Measurements from ENCODE around the gene NOXA1.

DNA sequence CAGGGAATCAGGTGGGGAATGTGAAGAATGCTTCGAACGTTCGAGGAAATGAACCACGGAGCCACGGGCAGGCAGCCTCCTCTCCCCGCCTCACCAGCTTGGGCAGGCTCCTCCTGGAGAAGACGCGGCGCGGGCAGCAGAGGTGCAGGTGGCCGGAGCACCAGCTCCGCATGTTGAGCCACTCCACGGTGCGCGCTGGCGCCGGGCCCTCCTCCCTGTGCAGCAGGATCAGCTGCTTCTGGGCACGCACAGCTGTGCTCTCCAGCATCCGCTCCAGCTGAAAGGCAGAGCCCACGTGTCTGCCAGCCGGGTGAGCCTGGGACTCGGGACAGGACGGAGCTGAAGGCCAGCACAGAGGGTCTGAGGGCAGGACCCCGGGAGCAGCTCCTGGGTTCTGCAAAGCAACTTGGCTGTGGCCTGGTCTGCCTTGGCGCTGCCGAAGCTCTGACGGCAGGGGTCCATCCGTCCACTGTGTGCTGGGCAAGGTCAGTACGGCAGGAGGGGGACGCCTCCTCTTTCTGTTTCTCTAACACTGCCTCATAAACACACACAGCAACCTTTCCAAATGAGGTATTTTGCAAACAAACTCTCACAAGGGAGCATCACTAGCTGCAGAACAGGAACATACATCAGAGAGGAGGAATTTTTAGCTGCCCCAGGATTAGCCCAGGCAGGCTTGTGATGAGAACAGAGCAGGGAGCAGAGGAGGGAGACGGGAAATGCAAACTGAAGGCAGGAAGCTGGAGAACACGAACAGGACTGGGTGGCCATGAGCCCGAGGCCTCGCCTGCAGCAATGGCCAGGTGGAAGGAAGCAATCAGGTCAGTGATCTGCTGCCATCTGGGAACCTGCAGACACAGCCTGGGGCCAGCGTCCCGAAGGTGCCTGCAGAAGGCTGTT is 56.0 kb downstream of the NOXA1 start:
- TF ChIP-seq POLR2A (IDR thresholded peaks at IDR 0.05) = no peak
- TF ChIP-seq, protein P1, sequence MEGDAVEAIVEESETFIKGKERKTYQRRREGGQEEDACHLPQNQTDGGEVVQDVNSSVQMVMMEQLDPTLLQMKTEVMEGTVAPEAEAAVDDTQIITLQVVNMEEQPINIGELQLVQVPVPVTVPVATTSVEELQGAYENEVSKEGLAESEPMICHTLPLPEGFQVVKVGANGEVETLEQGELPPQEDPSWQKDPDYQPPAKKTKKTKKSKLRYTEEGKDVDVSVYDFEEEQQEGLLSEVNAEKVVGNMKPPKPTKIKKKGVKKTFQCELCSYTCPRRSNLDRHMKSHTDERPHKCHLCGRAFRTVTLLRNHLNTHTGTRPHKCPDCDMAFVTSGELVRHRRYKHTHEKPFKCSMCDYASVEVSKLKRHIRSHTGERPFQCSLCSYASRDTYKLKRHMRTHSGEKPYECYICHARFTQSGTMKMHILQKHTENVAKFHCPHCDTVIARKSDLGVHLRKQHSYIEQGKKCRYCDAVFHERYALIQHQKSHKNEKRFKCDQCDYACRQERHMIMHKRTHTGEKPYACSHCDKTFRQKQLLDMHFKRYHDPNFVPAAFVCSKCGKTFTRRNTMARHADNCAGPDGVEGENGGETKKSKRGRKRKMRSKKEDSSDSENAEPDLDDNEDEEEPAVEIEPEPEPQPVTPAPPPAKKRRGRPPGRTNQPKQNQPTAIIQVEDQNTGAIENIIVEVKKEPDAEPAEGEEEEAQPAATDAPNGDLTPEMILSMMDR (IDR thresholded peaks at IDR 0.05) = no peak
